HUES64 (cell line): Measurements from ENCODE around the gene BCL2L2.

ENCODE experiments used
- H3K27ac ChIP-seq: 2 replicates; pipeline ENCODE4 v1.7.0; 2013; ENCODE audit warnings: low read depth, low read length, inconsistent platforms
- H3K27me3 ChIP-seq: 2 replicates; pipeline ENCODE4 v1.6.1; 2013; ENCODE audit warnings: mild to moderate bottlenecking, low read length; ENCODE audit not compliant: insufficient read depth
- H3K36me3 ChIP-seq: 2 replicates; pipeline ENCODE4 v1.6.1; 2013; ENCODE audit warnings: mild to moderate bottlenecking, low read length; ENCODE audit not compliant: insufficient read depth
- H3K4me1 ChIP-seq: 2 replicates; pipeline ENCODE4 v1.6.1; 2013; ENCODE audit warnings: mild to moderate bottlenecking, low read length, moderate library complexity; ENCODE audit not compliant: insufficient read depth
- H3K4me3 ChIP-seq: 2 replicates; pipeline ENCODE4 v1.5.1; 2013; ENCODE audit warnings: mild to moderate bottlenecking, low read length, moderate library complexity
- H3K9ac ChIP-seq: 2 replicates; pipeline ENCODE4 v1.6.1; 2013; ENCODE audit warnings: mild to moderate bottlenecking, low read depth, low read length
- H3K9me3 ChIP-seq: 2 replicates; pipeline ENCODE4 v1.6.1; 2013; ENCODE audit warnings: low read depth, low read length; ENCODE audit not compliant: insufficient read depth
- WGBS: fragments of 150-250, 120-280 bp; methylation state at CpG from one replicate; pipeline ENCODE4 v1.1.7; 2013; ENCODE audit warnings: missing lambda C conversion rate; 5-methylcytosine and 5-hydroxymethylcytosine counted together

The BCL2L2 gene

GRCh38 chr14:23285530-23286019, 21.1 kb upstream of the BCL2L2 start:
- 3% methylated on average over 19 of the region's 22 CpGs for WGBS
- Histone ChIP-seq H3K36me3 (no peaks in the 10 kb centered on the region; the same call in 1 of the 2 replicates), H3K9me3 (no peaks in the 10 kb centered on the region), H3K27ac (no peak overlapping the region; the same call in 1 of the 2 replicates), H3K27me3 (peaks cover 53% of the 10 kb centered on the region), H3K4me1 (peaks cover 17% of the 10 kb centered on the region; the same call in 1 of the 2 replicates), H3K4me3 (peak overlapping the region; percentile 89), H3K9ac (peak overlapping the region; percentile 75)

- H3K4me3 ChIP-seq, result peak within 1 kb of the TSS; percentile 89
- H3K27me3 ChIP-seq, result peaks cover 57% of the 10 kb centered on the region
- 1% methylated on average over 53 of the region's 53 CpGs for WGBS
- H3K27ac ChIP-seq, result peak within 1 kb of the TSS; percentile 44
- peak within 1 kb of the TSS; percentile 75 for H3K9ac ChIP-seq
- H3K4me1 ChIP-seq, result peaks cover 12% of the 10 kb centered on the region; the same call in 1 of the 2 replicates
- H3K9me3 ChIP-seq, result no peaks in the 10 kb centered on the region
- no peaks in the 10 kb centered on the region; the same call in 1 of the 2 replicates for H3K36me3 ChIP-seq
Measured at GRCh38 chr14:23286020-23286901, 20.4 kb upstream of the BCL2L2 start, which contains the start of gene HOMEZ. TSS of gene HOMEZ (minus strand) at chr14:23286132. CDS start at chr14:23285952, 180 bp downstream.

GRCh38 chr14:23286902-23287479, 19.6 kb upstream of the BCL2L2 start:
- peak overlapping the region; percentile 68; the same call in 1 of the 2 replicates for H3K9ac ChIP-seq
- H3K27me3 ChIP-seq, result peaks cover 62% of the 10 kb centered on the region
- H3K27ac ChIP-seq, result no peak overlapping the region

GRCh38 chr14:23294734-23295561, 11.7 kb upstream of the BCL2L2 start:
- no peak overlapping the region for H3K4me3 ChIP-seq
- no peaks in the 10 kb centered on the region for H3K36me3 ChIP-seq
- WGBS, result 33% methylated on average over 24 of the region's 24 CpGs
- H3K4me1 ChIP-seq, result no peaks in the 10 kb centered on the region; the same call in 1 of the 2 replicates
- H3K9ac ChIP-seq, result no peak overlapping the region
- H3K27ac ChIP-seq, result no peak overlapping the region
- peaks cover 98% of the 10 kb centered on the region for H3K27me3 ChIP-seq
- H3K9me3 ChIP-seq, result no peaks in the 10 kb centered on the region

More at GRCh38 chr14:23286902-23287479, 19.6 kb upstream of the BCL2L2 start:
- WGBS, result 81% methylated on average over 5 of the region's 6 CpGs
- Histone ChIP-seq H3K4me1 (peaks cover 12% of the 10 kb centered on the region; the same call in 1 of the 2 replicates), H3K36me3 (no peaks in the 10 kb centered on the region; the same call in 1 of the 2 replicates), H3K9me3 (no peaks in the 10 kb centered on the region), H3K4me3 (peak overlapping the region; percentile 89)

- H3K9ac ChIP-seq, result no peak overlapping the region
- H3K4me1 ChIP-seq, result peaks cover 5% of the 10 kb centered on the region; the same call in 1 of the 2 replicates
- H3K9me3 ChIP-seq, result no peaks in the 10 kb centered on the region
- H3K4me3 ChIP-seq, result no peak overlapping the region
- no peak overlapping the region for H3K27ac ChIP-seq
- H3K27me3 ChIP-seq, result peaks cover 96% of the 10 kb centered on the region
- 90% methylated on average over 7 of the region's 7 CpGs for WGBS
- H3K36me3 ChIP-seq, result no peaks in the 10 kb centered on the region
Measured at GRCh38 chr14:23296012-23296777, 10.4 kb upstream of the BCL2L2 start.

- Histone ChIP-seq H3K9ac (no peak overlapping the region), H3K9me3 (no peaks in the 10 kb centered on the region), H3K4me3 (no peak overlapping the region), H3K27me3 (peaks cover 87% of the 10 kb centered on the region), H3K4me1 (peaks cover 5% of the 10 kb centered on the region; the same call in 1 of the 2 replicates), H3K36me3 (no peaks in the 10 kb centered on the region), H3K27ac (no peak overlapping the region)
- WGBS, result 84% methylated on average over 7 of the region's 7 CpGs
Measured at GRCh38 chr14:23297096-23297495, 9.5 kb upstream of the BCL2L2 start.

- Histone ChIP-seq H3K4me3 (no peak overlapping the region), H3K9ac (no peak overlapping the region), H3K27me3 (peaks cover 80% of the 10 kb centered on the region), H3K27ac (no peak overlapping the region), H3K36me3 (no peaks in the 10 kb centered on the region), H3K9me3 (no peaks in the 10 kb centered on the region), H3K4me1 (peaks cover 5% of the 10 kb centered on the region; the same call in 1 of the 2 replicates)
- WGBS, result 89% methylated on average over 7 of the region's 7 CpGs
Measured at GRCh38 chr14:23297611-23298277, 8.9 kb upstream of the BCL2L2 start.

GRCh38 chr14:23299211-23299957, 7.2 kb upstream of the BCL2L2 start:
- Histone ChIP-seq H3K4me1 (peaks cover 5% of the 10 kb centered on the region; the same call in 1 of the 2 replicates), H3K27me3 (peaks cover 79% of the 10 kb centered on the region), H3K9me3 (no peaks in the 10 kb centered on the region), H3K27ac (no peak overlapping the region), H3K9ac (no peak overlapping the region), H3K4me3 (no peak overlapping the region), H3K36me3 (no peaks in the 10 kb centered on the region)
- 100% methylated on average over 2 of the region's 2 CpGs for WGBS

GRCh38 chr14:23299986-23300686, 6.5 kb upstream of the BCL2L2 start:
- Histone ChIP-seq H3K9me3 (no peaks in the 10 kb centered on the region), H3K9ac (peak overlapping the region; percentile 67; the same call in 1 of the 2 replicates), H3K36me3 (no peaks in the 10 kb centered on the region), H3K4me1 (peaks cover 5% of the 10 kb centered on the region; the same call in 1 of the 2 replicates), H3K27ac (no peak overlapping the region), H3K4me3 (peak overlapping the region; percentile 90), H3K27me3 (peaks cover 77% of the 10 kb centered on the region)
- 89% methylated on average over 10 of the region's 10 CpGs for WGBS
